HFFc6 (cell line): ENCODE results near the gene MIGA2. TPM values are rescaled to one million over a fixed set of nuclear protein-coding genes. Genes with fewer than 3 reads are reported as not detected.

Experiments
- DNase-seq: peaks from one replicate; pipeline ENCODE4 v3.0.0-alpha.2; 2018
- H3K27ac Mint-ChIP-seq: 2 replicates; pipeline ENCODE4 v1.8.0; 2020; ENCODE audit warnings: mild to moderate bottlenecking, mixed read lengths
- H3K27me3 Mint-ChIP-seq: 2 replicates; pipeline ENCODE4 v1.8.0; 2021; ENCODE audit warnings: mild to moderate bottlenecking, moderate library complexity, mixed read lengths; ENCODE audit not compliant: insufficient read depth
- H3K36me3 Mint-ChIP-seq: 2 replicates; pipeline ENCODE4 v1.8.0; 2021; ENCODE audit warnings: low read depth, mixed read lengths
- H3K4me1 Mint-ChIP-seq: 2 replicates; pipeline ENCODE4 v1.8.0; 2020; ENCODE audit warnings: low read depth, mixed read lengths
- H3K4me3 Mint-ChIP-seq: 2 replicates; pipeline ENCODE4 v1.8.0; 2020; ENCODE audit warnings: mild to moderate bottlenecking, moderate library complexity, mixed read lengths
- H3K9me3 Mint-ChIP-seq: 2 replicates; pipeline ENCODE4 v1.8.0; 2020; ENCODE audit warnings: mild to moderate bottlenecking, mixed read lengths
- CTCF ChIP-seq: fragments of 200-600 bp; sonication (generic); IDR thresholded peaks from 2 replicates; pipeline ENCODE4 v1.5.0; 2021; ENCODE audit warnings: antibody characterized with exemption, mild to moderate bottlenecking
- total RNA-seq, 6 experiments: library from RNA; stranded (reverse); fragmentation: NEBNext Ultra II Directional; extraction: Animal tissue kit (Norgen Biotek cat#: 25700); gene quantifications; 2 replicates in 1 of 6; 3 replicates in 5 of 6; pipeline ENCODE4 v1.2.3, GENCODE V29; 2021

Gene MIGA2
- total RNA-seq, 6 experiments from 2014 or later: 20.2 to 30.2 (median 22.2) TPM

DNA sequence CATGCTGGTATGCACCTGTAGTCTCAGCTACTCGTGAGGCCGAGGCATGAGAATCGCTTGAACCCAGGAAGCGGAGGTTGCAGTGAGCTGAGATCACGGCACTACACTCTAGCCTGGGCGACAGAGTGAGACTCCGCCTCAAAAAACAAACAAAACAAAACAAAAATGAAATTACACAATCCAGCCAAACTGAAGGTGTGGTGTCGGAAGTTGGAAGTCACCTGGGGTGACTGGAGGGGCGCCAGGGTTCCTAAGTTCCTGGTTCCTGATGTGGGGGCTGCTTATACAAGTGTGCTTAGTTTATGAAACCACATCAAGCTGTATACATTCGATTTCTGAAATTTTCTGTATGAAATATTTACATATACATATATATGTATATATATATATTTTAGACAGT lies 40.8 kb downstream of the MIGA2 start:
- Mint-ChIP-seq H3K9me3 (no peaks in the 10 kb centered on the region), H3K27ac (no peak overlapping the region), H3K4me1 (peaks cover 16% of the 10 kb centered on the region), H3K27me3 (peaks cover 1% of the 10 kb centered on the region; the same call in 1 of the 2 replicates), H3K36me3 (no peaks in the 10 kb centered on the region), H3K4me3 (no peak overlapping the region)
- DNase-seq: no peak
- TF ChIP-seq CTCF: no peak

GRCh38 chr9:129078691-129079503 lies 42.5 kb downstream of the MIGA2 start:
- Mint-ChIP-seq H3K36me3 (no peaks in the 10 kb centered on the region), H3K4me1 (peaks cover 23% of the 10 kb centered on the region), H3K27ac (no peak overlapping the region), H3K4me3 (peak overlapping the region; percentile 15; the same call in 1 of the 2 replicates), H3K9me3 (no peaks in the 10 kb centered on the region), H3K27me3 (peaks cover 1% of the 10 kb centered on the region; the same call in 1 of the 2 replicates)
- TF ChIP-seq CTCF: no peak
- no peak for DNase-seq

DNA sequence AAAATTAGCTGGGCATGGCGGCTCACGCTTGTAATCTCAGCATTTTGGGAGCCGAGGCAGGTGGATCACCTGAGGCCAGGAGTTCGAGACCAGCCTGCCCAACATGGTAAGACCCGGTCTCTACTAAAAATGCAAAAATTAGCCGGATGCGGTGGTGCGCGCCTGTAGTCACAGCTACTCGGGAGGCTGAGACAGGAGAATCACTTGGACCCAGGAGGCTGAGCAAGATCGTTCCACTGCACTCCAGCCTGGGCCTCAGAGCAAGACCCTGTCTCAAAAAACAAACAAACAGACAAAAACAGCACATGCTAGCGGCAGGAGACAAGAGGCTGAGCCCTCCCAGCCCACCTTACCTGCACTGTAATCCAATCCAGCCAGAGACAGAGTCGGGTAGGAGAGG lies 43.4 kb downstream of the MIGA2 start:
- Mint-ChIP-seq H3K4me1 (peaks cover 23% of the 10 kb centered on the region), H3K27ac (no peak overlapping the region)
- TF ChIP-seq CTCF: no peak

DNA sequence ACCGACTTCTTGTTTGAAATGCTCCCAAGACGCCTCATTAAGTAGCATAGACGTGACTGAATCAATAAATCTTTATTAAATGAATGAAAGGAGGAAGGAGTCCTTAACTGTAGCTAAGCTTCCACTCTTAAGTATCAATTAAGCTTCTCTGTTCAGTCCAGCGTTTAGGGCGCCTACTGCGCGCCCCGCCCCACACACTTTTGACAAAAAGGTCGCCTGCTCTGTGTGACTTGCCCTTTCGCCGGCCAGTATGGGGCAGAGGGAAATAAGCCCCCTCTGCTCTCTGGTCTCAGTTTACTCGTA lies 43.8 kb downstream of the MIGA2 start:
- Mint-ChIP-seq H3K36me3 (no peaks in the 10 kb centered on the region), H3K27ac (no peak overlapping the region; the same call in 1 of the 2 replicates), H3K4me1 (peaks cover 23% of the 10 kb centered on the region), H3K4me3 (peak overlapping the region; percentile 92), H3K27me3 (peaks cover 1% of the 10 kb centered on the region; the same call in 1 of the 2 replicates), H3K9me3 (no peaks in the 10 kb centered on the region)
- TF ChIP-seq CTCF: no peak
- DNase-seq: no peak

More for the DNA sequence above, 43.4 kb downstream of the MIGA2 start:
- no peaks in the 10 kb centered on the region for H3K9me3 Mint-ChIP-seq
- H3K27me3 Mint-ChIP-seq: peaks cover 1% of the 10 kb centered on the region; the same call in 1 of the 2 replicates
- no peaks in the 10 kb centered on the region for H3K36me3 Mint-ChIP-seq
- no peak for DNase-seq
- H3K4me3 Mint-ChIP-seq: peak overlapping the region; percentile 92

GRCh38 chr9:129080601-129081387 lies 44.4 kb downstream of the MIGA2 start, which contains the start of gene DOLPP1:
Gene DOLPP1 (plus strand): TSS chr9:129081111. CDS start chr9:129081132, 21 bp downstream.
- no peaks in the 10 kb centered on the region for H3K9me3 Mint-ChIP-seq
- H3K36me3 Mint-ChIP-seq: no peaks in the 10 kb centered on the region
- peak; percentile 99 for DNase-seq
- H3K27me3 Mint-ChIP-seq: peaks cover under 1% of the 10 kb centered on the region; the same call in 1 of the 2 replicates
- peaks cover 23% of the 10 kb centered on the region for H3K4me1 Mint-ChIP-seq
- TF ChIP-seq CTCF: no peak
- peak within 1 kb of the TSS; percentile 92 for H3K4me3 Mint-ChIP-seq
- peak within 1 kb of the TSS; percentile 60 for H3K27ac Mint-ChIP-seq
